HFFc6 (cell line): Measurements from ENCODE around the gene GLUL. TPM values are rescaled to one million over a fixed set of nuclear protein-coding genes. Genes with fewer than 3 reads are reported as not detected.

Experiments used
- DNase-seq: peaks from one replicate; pipeline ENCODE4 v3.0.0-alpha.2; 2018
- H3K27ac Mint-ChIP-seq: 2 replicates; pipeline ENCODE4 v1.8.0; 2020; ENCODE audit warnings: mild to moderate bottlenecking, mixed read lengths
- H3K27me3 Mint-ChIP-seq: 2 replicates; pipeline ENCODE4 v1.8.0; 2021; ENCODE audit warnings: mild to moderate bottlenecking, moderate library complexity, mixed read lengths; ENCODE audit not compliant: insufficient read depth
- H3K36me3 Mint-ChIP-seq: 2 replicates; pipeline ENCODE4 v1.8.0; 2021; ENCODE audit warnings: low read depth, mixed read lengths
- H3K4me1 Mint-ChIP-seq: 2 replicates; pipeline ENCODE4 v1.8.0; 2020; ENCODE audit warnings: low read depth, mixed read lengths
- H3K4me3 Mint-ChIP-seq: 2 replicates; pipeline ENCODE4 v1.8.0; 2020; ENCODE audit warnings: mild to moderate bottlenecking, moderate library complexity, mixed read lengths
- H3K9me3 Mint-ChIP-seq: 2 replicates; pipeline ENCODE4 v1.8.0; 2020; ENCODE audit warnings: mild to moderate bottlenecking, mixed read lengths
- CTCF ChIP-seq: fragments of 200-600 bp; sonication (generic); IDR thresholded peaks from 2 replicates; pipeline ENCODE4 v1.5.0; 2021; ENCODE audit warnings: antibody characterized with exemption, mild to moderate bottlenecking
- total RNA-seq, 6 experiments: library from RNA; stranded (reverse); fragmentation: NEBNext Ultra II Directional; extraction: Animal tissue kit (Norgen Biotek cat#: 25700); gene quantifications; 2 replicates in 1 of 6; 3 replicates in 5 of 6; pipeline ENCODE4 v1.2.3, GENCODE V29; 2021

Gene GLUL
- total RNA-seq, 6 experiments from 2014 or later: 124 to 194 (median 176) TPM

DNA sequence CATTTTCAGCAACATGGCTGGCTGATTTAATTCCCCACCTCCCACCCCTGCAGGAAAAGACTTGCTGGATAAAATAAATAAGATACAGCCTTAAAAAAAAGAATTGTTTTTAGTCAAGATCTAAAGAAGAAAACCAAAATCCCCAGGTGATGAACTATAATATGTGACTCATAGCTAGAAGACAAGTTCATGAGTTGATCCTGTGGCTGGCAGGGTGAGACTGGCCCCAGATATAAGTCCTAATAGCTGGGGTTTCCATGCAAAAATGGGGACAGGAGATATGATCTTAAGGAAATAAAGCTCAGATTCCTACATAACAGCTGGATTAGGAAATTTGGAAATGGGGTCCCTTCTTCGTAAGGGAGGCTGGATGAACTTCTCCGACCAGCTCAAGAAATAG lies 36.5 kb upstream of the GLUL start:
- Mint-ChIP-seq H3K4me3 (no peak overlapping the region), H3K27me3 (peaks cover 10% of the 10 kb centered on the region), H3K36me3 (no peaks in the 10 kb centered on the region), H3K4me1 (no peaks in the 10 kb centered on the region), H3K9me3 (no peaks in the 10 kb centered on the region), H3K27ac (no peak overlapping the region)
- TF ChIP-seq CTCF: no peak
- DNase-seq: no peak

GRCh38 chr1:182426442-182427430 lies 35.1 kb upstream of the GLUL start:
- TF ChIP-seq CTCF: no peak

GRCh38 chr1:182415789-182416188 lies 24.2 kb upstream of the GLUL start:
- H3K4me1 Mint-ChIP-seq: no peaks in the 10 kb centered on the region
- no peaks in the 10 kb centered on the region for H3K9me3 Mint-ChIP-seq
- no peak for DNase-seq
- H3K27me3 Mint-ChIP-seq: peaks cover 12% of the 10 kb centered on the region
- no peaks in the 10 kb centered on the region for H3K36me3 Mint-ChIP-seq
- H3K27ac Mint-ChIP-seq: no peak overlapping the region
- TF ChIP-seq CTCF: no peak
- H3K4me3 Mint-ChIP-seq: no peak overlapping the region

More at GRCh38 chr1:182426442-182427430, 35.1 kb upstream of the GLUL start:
- no peak overlapping the region for H3K27ac Mint-ChIP-seq
- H3K4me1 Mint-ChIP-seq: no peaks in the 10 kb centered on the region
- no peak overlapping the region for H3K4me3 Mint-ChIP-seq
- peaks cover 10% of the 10 kb centered on the region for H3K27me3 Mint-ChIP-seq
- no peak for DNase-seq
- no peaks in the 10 kb centered on the region for H3K9me3 Mint-ChIP-seq
- H3K36me3 Mint-ChIP-seq: no peaks in the 10 kb centered on the region

DNA sequence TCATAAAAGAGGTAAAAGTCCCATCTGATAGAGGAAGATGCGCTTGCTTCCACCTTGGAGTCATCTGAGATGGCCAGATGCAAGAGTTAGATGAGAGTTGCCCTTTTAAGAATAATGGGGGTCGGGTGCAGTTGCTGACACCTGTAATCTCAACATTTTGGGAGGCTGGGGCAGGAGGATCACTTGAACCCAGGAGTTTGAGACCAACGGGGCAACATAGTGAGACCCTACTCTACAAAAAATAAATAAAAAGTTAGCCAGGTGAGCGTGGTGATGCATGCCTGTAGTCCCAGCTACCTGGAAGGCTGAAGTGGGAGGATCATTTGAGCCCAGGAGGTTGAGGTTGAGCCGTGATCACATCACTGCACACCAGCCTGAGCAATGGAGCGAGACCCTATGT lies 22.4 kb upstream of the GLUL start:
- no peaks in the 10 kb centered on the region for H3K36me3 Mint-ChIP-seq
- TF ChIP-seq CTCF: no peak
- no peak overlapping the region for H3K4me3 Mint-ChIP-seq
- H3K4me1 Mint-ChIP-seq: no peaks in the 10 kb centered on the region
- peaks cover 16% of the 10 kb centered on the region for H3K27me3 Mint-ChIP-seq
- no peak for DNase-seq
- no peaks in the 10 kb centered on the region for H3K9me3 Mint-ChIP-seq
- no peak overlapping the region for H3K27ac Mint-ChIP-seq

- H3K4me1 Mint-ChIP-seq: no peaks in the 10 kb centered on the region
- no peak overlapping the region for H3K4me3 Mint-ChIP-seq
- no peaks in the 10 kb centered on the region for H3K9me3 Mint-ChIP-seq
- peaks cover 15% of the 10 kb centered on the region for H3K27me3 Mint-ChIP-seq
- no peak overlapping the region for H3K27ac Mint-ChIP-seq
- no peak for TF ChIP-seq CTCF
- no peak for DNase-seq
- no peaks in the 10 kb centered on the region for H3K36me3 Mint-ChIP-seq
Observed at GRCh38 chr1:182413486-182413885, 21.9 kb upstream of the GLUL start.
